Fibroblast of villous mesenchyme (primary cell): Measurements from ENCODE around the gene TMEM271. TPM values are rescaled to one million over a fixed set of nuclear protein-coding genes. Genes with fewer than 3 reads are reported as not detected.

ENCODE experiments used
- DNase-seq: peaks from one replicate; pipeline ENCODE4 v3.0.0-alpha.2; 2010; ENCODE audit warnings: low read depth
- H3K4me3 ChIP-seq: 2 replicates; pipeline ENCODE4 v1.5.1; 2011; ENCODE audit warnings: low read depth, mild to moderate bottlenecking, low read length
- CTCF ChIP-seq: IDR thresholded peaks from 2 replicates; pipeline ENCODE4 v1.5.1; 2012; ENCODE audit warnings: low read depth, mild to moderate bottlenecking, low read length; ENCODE audit not compliant: insufficient read depth
- total RNA-seq: library from RNA; depleted of rRNA; stranded (reverse); fragments of >200 nt; gene quantifications from 2 replicates; pipeline ENCODE4 v1.2.3, GENCODE V29; 2012

Gene TMEM271
- total RNA-seq, 1 donor = not detected

- H3K4me3 ChIP-seq = no peak overlapping the region
Measured at GRCh38 chr4:577499-578450, 1.7 kb upstream of the TMEM271 start.

GRCh38 chr4:576991-577498 is 950 bp upstream of the TMEM271 start:
- no peak for TF ChIP-seq CTCF
- DNase-seq = no peak
- H3K4me3 ChIP-seq = no peak overlapping the region

More at GRCh38 chr4:577499-578450, 1.7 kb upstream of the TMEM271 start:
- TF ChIP-seq CTCF = no peak
- DNase-seq = peak; percentile 25

- TF ChIP-seq CTCF = no peak
- DNase-seq = peak; percentile 71
- H3K4me3 ChIP-seq = no peak overlapping the region
Measured at GRCh38 chr4:575281-576141, 584 bp downstream of the TMEM271 start.

GRCh38 chr4:574346-575161 is 1.5 kb downstream of the TMEM271 start:
- DNase-seq = no peak
- H3K4me3 ChIP-seq = no peak overlapping the region
- TF ChIP-seq CTCF = no peak

- DNase-seq = no peak
- no peak for TF ChIP-seq CTCF
- no peak overlapping the region for H3K4me3 ChIP-seq
Measured at GRCh38 chr4:573122-573892, 2.8 kb downstream of the TMEM271 start.
